Central memory CD8-positive, alpha-beta T cell (primary cell): ENCODE results near the gene KRTAP10-2.
A peak's percentile ranks its signal among the peaks of the same experiment; 100 is the strongest.
"Not testable (repeated sequence)": the region's sequence is repeated elsewhere in the genome, so short reads cannot be mapped to it uniquely, and the experiment has no call there.

ENCODE experiments used
- ATAC-seq: fragments of 150-1000 bp; cut with Tn5 transposase; replicated peaks from 2 replicates; pipeline ENCODE4 v1.10.0; 2022; ENCODE audit warnings: mild to moderate bottlenecking, moderate FRiP score, moderate number of reproducible peaks; ENCODE audit not compliant: poor library complexity, severe bottlenecking; ENCODE audit errors: extremely low read depth
- DNase-seq, 2 donors: peaks; one replicate each; pipeline ENCODE4 v3.0.0; 2021; ENCODE audit warnings: low spot score in 2 of 2
- H3K27ac Mint-ChIP-seq: one replicate; pipeline ENCODE4 v1.8.0; 2022; ENCODE audit warnings: low read depth, mild to moderate bottlenecking, moderate library complexity, mixed read lengths
- H3K27me3 Mint-ChIP-seq: one replicate; pipeline ENCODE4 v1.8.0; 2022; ENCODE audit warnings: mixed read lengths
- H3K36me3 Mint-ChIP-seq: one replicate; pipeline ENCODE4 v1.8.0; 2022; ENCODE audit warnings: mild to moderate bottlenecking, moderate library complexity, mixed read lengths; ENCODE audit not compliant: insufficient read depth
- H3K4me1 Mint-ChIP-seq: one replicate; pipeline ENCODE4 v1.8.0; 2022; ENCODE audit warnings: mixed read lengths
- H3K4me3 Mint-ChIP-seq: one replicate; pipeline ENCODE4 v1.8.0; 2022; ENCODE audit warnings: mild to moderate bottlenecking, moderate library complexity, mixed read lengths
- H3K9me3 Mint-ChIP-seq: one replicate; pipeline ENCODE4 v1.8.0; 2022; ENCODE audit warnings: mixed read lengths

KRTAP10-2 gene

DNA sequence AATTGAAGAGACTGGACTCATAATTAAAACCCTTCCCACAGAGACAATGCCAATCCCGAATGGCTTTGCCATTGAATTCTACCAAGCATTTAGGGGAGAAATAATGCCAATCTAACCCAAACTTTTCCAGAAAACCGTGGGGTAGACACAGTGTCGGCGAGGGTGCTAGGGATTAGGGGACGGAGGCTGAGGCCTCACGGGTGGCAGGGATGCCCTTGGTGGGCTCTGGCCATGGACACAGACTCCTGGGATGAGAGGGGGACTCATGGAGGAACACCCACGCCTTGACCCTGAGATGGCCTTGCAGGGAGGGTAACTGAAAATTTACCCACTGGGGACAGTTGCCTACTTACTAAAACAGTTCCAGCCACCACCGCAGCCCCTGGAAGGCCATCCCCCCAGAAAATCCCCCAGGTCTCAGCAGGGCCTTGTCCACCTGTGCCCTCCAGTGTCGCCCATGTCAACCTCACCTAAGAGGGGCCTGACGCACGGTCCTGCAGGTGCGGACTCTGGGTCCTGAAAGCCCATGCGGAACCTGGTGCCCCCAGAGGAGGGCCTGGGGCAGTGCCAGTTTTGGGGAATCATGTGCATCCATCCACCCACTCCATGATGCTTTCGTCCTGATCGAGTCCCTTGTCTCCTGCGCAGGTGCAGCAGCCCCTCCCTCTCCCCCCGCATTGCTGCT lies 27.2 kb upstream of the KRTAP10-2 start:
- Mint-ChIP-seq H3K4me3 (no peak overlapping the region), H3K27ac (no peak overlapping the region), H3K36me3 (no peaks in the 10 kb centered on the region), H3K27me3 (peaks cover 28% of the 10 kb centered on the region), H3K9me3 (peaks cover 17% of the 10 kb centered on the region), H3K4me1 (peaks cover 16% of the 10 kb centered on the region)
- no peak for DNase-seq
- ATAC-seq = no peak

DNA sequence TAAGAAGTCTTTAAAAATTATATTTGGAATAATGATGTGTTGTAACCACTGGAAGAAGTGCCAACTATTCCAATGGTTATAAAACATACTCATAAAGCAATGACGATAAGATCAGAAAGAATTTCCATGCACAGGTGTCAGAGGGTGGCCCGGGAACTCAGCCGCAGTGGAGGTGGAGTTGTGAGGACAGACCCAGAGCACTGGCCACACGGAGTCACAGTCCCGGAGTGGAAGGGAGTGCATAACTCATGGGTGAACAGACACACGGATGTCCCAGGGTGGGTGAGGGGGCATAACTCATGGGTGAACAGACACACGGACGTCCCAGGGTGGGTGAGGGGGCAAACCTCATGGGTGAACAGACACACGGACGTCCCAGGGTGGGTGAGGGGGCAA lies 24.7 kb upstream of the KRTAP10-2 start:
- Mint-ChIP-seq H3K27me3 (peaks cover 17% of the 10 kb centered on the region), H3K27ac (no peak overlapping the region), H3K9me3 (peaks cover 6% of the 10 kb centered on the region), H3K4me1 (peaks cover 16% of the 10 kb centered on the region), H3K4me3 (no peak overlapping the region), H3K36me3 (no peaks in the 10 kb centered on the region)
- no peak for DNase-seq
- ATAC-seq = no peak

- DNase-seq = no peak
- H3K4me1 Mint-ChIP-seq = peaks cover 16% of the 10 kb centered on the region
- peak overlapping the region; percentile 50 for H3K4me3 Mint-ChIP-seq
- H3K27ac Mint-ChIP-seq = no peak overlapping the region
- no peaks in the 10 kb centered on the region for H3K36me3 Mint-ChIP-seq
- ATAC-seq = no peak
- peaks cover 4% of the 10 kb centered on the region for H3K9me3 Mint-ChIP-seq
- H3K27me3 Mint-ChIP-seq = peaks cover 17% of the 10 kb centered on the region
These were observed 24.2 kb upstream of the KRTAP10-2 start for GRCh38 chr21:44575307-44576024.

DNA sequence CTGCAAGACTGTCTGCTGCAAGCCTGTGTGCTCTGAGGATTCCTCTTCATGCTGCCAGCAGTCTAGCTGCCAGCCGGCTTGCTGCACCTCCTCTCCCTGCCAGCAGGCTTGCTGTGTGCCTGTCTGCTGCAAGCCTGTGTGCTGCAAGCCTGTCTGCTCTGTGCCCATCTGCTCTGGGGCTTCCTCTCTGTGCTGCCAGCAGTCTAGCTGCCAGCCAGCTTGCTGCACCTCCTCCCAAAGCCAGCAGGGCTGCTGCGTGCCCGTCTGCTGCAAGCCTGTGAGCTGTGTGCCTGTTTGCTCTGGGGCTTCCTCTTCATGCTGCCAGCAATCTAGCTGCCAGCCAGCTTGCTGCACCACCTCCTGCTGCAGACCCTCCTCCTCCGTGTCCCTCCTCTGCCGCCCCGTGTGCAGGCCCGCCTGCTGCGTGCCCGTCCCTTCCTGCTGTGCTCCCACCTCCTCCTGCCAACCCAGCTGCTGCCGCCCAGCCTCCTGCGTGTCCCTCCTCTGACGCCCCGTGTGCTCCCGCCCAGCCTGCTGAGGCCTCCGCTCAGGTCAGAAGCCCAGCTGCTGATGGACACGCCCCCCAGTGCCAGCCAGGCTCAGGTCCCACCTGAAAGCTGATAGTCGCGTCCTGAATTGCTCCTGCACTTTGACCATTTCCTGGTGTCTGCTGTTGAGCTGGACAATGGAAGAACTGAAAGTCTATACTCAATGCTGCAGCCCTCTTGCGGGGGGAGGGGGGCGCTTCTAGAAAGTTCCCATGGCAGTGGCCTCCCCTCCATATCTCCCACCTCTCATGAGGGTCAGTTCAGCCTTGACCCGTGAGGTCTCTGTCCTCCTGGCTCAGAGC lies 23.4 kb upstream of the KRTAP10-2 start:
- no peak for DNase-seq
- ATAC-seq = no peak
- Mint-ChIP-seq H3K4me1 (peaks cover 16% of the 10 kb centered on the region), H3K36me3 (no peaks in the 10 kb centered on the region), H3K27ac (no peak overlapping the region), H3K27me3 (peaks cover 17% of the 10 kb centered on the region), H3K9me3 (peaks cover 4% of the 10 kb centered on the region), H3K4me3 (peak overlapping the region; percentile 50)

- peak within 1 kb of the TSS; percentile 50 for H3K4me3 Mint-ChIP-seq
- DNase-seq, H3K36me3 Mint-ChIP-seq, H3K27ac Mint-ChIP-seq, ATAC-seq, H3K9me3 Mint-ChIP-seq: not testable (repeated sequence)
- peaks cover 11% of the 10 kb centered on the region for H3K4me1 Mint-ChIP-seq
- H3K27me3 Mint-ChIP-seq = peaks cover 17% of the 10 kb centered on the region
These were observed 22.5 kb upstream of the KRTAP10-2 start, which contains the start of gene KRTAP10-4 for GRCh38 chr21:44573630-44574456. TSS of gene KRTAP10-4 (plus strand) at chr21:44573729. CDS start at chr21:44573759, 30 bp downstream.

DNA sequence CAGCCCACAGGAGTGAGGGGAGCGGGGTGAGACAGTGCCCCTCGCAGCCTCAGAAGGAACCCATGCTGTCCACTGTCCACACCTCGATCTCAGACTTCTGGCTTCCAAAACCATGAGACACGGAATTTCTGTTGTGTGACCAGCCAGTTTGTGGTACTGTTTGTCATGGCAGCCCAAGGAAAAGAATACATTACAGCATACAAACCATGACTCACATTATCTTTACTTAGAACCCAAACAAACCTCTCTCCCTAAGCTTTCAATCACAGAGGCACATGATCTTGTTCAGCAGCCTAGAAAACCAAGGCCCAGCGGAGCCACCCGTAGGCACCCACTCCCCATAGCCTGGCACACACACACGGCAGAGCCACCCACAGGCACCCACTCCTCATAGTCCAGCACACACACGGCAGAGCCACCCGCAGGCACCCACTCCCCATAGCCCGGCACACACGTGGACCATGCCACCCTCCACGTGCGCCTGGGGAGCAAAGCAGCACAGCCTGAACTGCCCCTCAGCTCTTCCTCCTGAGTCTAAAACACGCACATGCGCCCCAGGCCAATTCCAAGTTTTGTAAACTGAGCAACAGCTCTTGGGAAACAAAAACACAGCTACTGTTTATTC lies 21.8 kb upstream of the KRTAP10-2 start:
- Mint-ChIP-seq H3K4me1 (peaks cover 11% of the 10 kb centered on the region), H3K9me3 (peaks cover 4% of the 10 kb centered on the region), H3K36me3 (no peaks in the 10 kb centered on the region), H3K27ac (no peak overlapping the region), H3K4me3 (no peak overlapping the region), H3K27me3 (peaks cover 17% of the 10 kb centered on the region)
- DNase-seq (no peak), ATAC-seq (no peak)

GRCh38 chr21:44571844-44572782 lies 20.8 kb upstream of the KRTAP10-2 start:
- DNase-seq = no peak
- no peak for ATAC-seq
- no peaks in the 10 kb centered on the region for H3K36me3 Mint-ChIP-seq

GRCh38 chr21:44571296-44571695 lies 20.0 kb upstream of the KRTAP10-2 start:
- DNase-seq (no peak), ATAC-seq (no peak)
- peaks cover 11% of the 10 kb centered on the region for H3K4me1 Mint-ChIP-seq
- H3K27ac Mint-ChIP-seq = no peak overlapping the region
- H3K4me3 Mint-ChIP-seq = no peak overlapping the region
- H3K27me3 Mint-ChIP-seq = peaks cover 17% of the 10 kb centered on the region
- H3K9me3 Mint-ChIP-seq = no peaks in the 10 kb centered on the region
- no peaks in the 10 kb centered on the region for H3K36me3 Mint-ChIP-seq

More at GRCh38 chr21:44571844-44572782, 20.8 kb upstream of the KRTAP10-2 start:
- H3K4me3 Mint-ChIP-seq = no peak overlapping the region
- H3K9me3 Mint-ChIP-seq = peaks cover 4% of the 10 kb centered on the region
- H3K4me1 Mint-ChIP-seq = peaks cover 11% of the 10 kb centered on the region
- peaks cover 17% of the 10 kb centered on the region for H3K27me3 Mint-ChIP-seq
- no peak overlapping the region for H3K27ac Mint-ChIP-seq

GRCh38 chr21:44569861-44570517 lies 18.7 kb upstream of the KRTAP10-2 start:
- DNase-seq = no peak
- H3K4me3 Mint-ChIP-seq = no peak overlapping the region

DNA sequence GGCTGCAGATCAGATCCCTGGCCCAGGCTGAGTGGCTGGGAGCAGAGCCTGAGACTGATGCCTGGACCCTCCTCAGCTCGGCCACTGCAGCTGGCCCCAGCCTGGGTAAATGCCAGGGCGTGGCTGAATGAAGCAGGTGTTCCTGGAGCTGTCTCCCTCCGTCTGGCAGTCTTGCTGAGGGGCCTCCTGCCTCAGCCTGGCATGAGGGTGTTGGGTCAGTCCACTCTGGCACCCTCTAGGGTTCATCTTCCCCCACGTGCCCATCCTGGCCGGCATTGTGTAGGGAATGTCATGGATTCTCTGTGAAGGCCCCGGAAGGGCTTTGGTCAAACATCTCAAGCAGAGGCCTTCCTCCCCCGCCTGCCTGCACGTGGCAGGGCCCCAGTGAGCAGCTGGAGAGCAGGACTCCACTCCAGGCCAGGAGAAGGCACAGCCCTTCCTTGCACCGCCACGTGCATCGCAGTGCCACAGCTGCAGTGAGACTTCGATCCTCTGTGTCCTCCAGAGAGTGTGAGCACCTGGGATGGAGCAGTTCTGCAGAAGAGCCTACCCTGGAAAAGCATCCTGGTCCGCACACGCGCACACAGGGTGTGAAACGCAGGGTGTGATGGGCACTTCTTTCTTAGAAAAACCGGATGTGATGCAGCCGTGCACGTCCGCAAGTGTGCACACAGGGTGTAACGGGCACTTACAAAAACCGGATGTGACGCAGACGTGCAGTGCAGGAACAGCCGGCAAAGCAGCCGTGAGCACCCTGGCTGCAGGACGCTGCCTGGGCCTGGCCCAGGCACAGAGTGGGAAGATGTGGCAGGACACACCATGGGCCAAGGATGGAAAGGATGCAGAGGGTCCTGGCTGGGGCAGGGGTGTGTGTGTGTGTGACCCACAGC lies 17.6 kb upstream of the KRTAP10-2 start:
- no peaks in the 10 kb centered on the region for H3K27me3 Mint-ChIP-seq
- H3K4me3 Mint-ChIP-seq = no peak overlapping the region
- no peak overlapping the region for H3K27ac Mint-ChIP-seq
- H3K4me1 Mint-ChIP-seq = peaks cover 11% of the 10 kb centered on the region
- DNase-seq = no peak
- ATAC-seq = no peak
- H3K9me3 Mint-ChIP-seq = no peaks in the 10 kb centered on the region
- no peaks in the 10 kb centered on the region for H3K36me3 Mint-ChIP-seq

More at GRCh38 chr21:44569861-44570517, 18.7 kb upstream of the KRTAP10-2 start:
- no peaks in the 10 kb centered on the region for H3K36me3 Mint-ChIP-seq
- no peak overlapping the region for H3K27ac Mint-ChIP-seq
- peaks cover 15% of the 10 kb centered on the region for H3K4me1 Mint-ChIP-seq
- H3K27me3 Mint-ChIP-seq = peaks cover 10% of the 10 kb centered on the region
- no peak for ATAC-seq
- H3K9me3 Mint-ChIP-seq = no peaks in the 10 kb centered on the region
